Suppressor macrophage treated with lipopolysaccharide for 4 hours (primary cell): Measurements from ENCODE around the gene HOXC4.
"Not testable (repeated sequence)": the region's sequence is repeated elsewhere in the genome, so short reads cannot be mapped to it uniquely, and the experiment has no call there.

Source experiments
- DNase-seq: peaks from one replicate; pipeline ENCODE4 v3.0.0-alpha.2; 2020

Gene HOXC4

DNA sequence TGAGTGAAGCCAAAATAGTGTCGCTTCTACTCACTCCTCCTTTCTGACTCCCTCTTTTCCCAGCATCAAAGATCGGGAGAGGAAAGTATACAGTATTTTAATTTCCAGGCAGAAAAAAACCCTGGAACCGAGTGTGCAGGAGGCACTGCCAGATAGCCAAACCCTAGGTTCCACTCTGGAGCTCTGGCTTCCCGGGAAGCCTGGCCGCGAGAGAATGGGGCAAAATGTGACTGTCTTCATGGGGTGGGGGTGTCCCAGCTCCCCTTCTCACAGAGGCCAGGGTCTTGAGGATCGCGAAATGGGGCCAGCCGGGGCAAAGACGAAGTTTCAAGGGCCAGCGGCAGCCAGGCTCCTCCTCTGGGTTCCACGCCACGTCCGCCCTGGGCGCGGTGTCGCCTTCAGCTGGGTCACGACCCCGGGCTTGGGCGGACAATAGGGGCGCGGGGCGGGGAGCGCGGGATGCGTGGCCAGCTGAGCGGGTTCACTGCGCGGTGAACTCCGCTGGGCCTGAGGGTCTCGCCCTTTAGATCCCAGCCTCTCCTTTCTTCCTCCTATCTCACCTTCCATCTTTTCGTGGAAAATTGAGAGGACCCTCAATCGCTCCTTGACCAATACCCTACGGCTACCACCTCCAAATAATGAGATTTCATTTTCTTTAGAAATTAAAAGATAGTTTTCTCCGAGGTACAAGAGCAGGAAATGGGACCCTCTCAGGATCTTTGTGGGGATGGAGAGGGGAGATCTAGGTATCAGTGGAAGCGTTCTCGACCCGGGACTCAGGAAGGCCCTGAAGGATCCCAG is 6.7 kb downstream of the HOXC4 start:
- no peak for DNase-seq

DNA sequence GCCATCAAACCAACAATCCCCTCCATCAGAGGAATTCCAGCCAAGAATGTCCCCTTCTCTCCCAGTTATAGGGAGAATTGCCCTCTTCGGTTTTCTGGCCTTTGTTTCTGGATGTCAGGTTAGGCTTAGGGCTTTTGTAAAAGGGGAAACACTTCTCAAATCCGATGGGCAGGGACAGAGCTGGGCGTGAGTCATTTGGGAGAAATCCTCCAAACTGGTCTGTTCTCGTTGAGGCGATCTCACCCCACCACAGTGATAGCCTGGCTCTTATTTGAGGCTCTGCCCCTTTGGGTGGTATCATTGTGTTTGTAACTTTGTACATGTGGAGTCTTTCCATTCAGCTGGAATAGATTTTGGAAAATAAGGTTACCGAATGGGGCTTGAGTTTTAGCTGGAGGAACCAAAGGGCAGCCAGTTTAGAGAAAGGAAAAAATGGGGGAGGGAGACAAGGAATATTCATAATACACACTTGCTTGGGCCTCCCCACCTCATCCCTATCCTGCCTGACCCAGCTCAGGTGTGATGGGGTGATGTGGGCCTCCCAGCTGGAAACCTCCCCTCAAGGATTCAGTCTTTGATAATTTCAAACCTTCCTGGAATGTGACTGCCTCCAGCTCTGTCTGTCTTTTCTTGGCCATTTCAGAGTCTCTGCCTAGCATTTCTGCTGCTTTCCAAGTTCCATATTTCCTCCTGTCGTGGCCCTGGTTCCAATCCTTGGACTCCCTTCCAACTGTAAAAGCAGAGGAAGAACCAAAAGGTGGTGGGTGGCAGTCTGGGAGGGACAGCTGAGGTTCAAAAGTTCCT is 7.5 kb downstream of the HOXC4 start:
- DNase-seq, result no peak

DNA sequence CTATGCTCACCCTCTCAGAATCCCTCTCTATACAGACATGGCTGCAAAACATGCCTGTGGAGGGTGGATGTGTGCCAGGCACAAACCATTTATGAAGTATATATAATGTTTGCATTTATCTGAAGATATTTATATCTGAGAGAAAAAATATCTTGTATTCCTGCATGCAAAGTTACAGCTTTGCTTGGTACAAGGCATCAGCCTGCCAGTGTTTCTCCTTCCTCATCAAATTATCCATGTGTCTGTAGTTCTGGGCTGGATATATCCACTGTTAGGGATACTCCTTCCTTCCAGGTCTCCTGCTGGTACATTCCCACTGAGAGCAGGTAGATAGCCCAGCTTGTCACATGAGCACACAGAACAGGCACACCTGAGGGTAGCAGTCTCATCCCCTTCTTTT is 12.0 kb downstream of the HOXC4 start:
- no peak for DNase-seq

DNA sequence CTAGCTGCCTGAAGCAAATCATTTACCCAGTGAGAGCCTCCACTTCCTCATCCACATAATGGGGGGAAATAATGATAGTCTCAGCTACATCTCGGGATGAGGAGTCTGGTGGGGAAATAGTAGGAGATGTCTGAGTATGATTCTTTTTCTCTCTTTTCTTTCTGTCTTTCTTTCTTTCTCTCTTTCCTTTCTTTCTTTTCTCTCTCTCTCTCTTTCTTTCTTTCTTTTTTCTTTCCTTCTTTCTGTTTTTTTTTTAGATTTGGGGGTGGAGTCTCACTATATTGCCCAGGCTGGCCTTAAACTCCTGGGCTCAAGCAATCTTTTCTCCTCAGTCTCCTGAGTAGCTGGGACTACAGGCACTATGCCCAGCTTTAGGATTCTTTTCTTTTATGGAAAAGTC is 12.8 kb downstream of the HOXC4 start:
- DNase-seq, result no peak

DNA sequence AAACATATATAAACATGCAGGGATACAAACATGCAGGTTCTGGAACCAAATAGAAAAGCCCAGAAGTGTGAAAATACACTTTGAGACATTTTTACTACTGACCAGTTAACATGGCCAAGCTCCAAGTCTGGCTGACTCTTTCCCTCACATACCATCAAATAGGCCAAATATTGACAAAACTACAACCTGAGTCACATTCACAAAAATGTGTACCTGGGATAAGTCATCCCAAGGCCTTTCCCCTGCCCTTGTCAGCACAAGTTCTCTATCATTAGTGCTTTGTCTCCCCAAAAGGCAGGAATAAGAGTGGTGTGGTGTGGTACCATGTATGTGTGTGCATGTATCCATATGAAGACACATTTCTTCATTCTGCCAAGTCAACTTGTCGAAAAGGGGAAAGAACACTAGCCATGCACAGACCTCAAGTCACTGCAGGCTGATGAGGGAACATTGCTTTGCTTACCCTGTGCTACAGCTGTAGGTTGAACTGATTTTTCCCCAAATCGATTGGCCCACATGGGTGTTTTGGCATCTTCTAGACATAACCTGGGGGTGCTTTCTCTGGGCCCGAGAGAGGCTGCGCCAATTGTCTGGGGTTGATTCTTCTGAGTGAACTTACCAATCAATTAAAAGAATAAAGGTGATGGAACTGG is 14.9 kb downstream of the HOXC4 start:
- DNase-seq, result no peak

DNA sequence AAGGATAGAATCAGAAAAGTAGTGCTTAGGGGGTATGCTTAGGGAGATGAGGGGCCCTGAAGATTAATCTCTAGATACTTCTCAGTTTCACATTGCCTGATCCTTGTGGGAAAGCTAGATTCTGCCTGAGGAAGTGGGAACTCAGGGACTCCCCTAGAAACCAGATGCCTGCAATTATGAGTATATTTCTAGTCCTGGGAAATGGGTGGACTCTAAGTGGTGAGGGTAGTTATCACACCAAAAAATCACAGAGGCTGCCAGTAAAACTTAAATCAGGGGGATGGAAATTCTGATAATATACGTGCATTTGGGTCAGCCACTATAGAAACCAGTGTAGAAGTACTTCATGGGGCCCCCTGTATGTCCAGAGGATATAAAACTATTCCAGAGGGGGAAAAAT is 18.3 kb downstream of the HOXC4 start:
- DNase-seq, result peak; percentile 16

DNA sequence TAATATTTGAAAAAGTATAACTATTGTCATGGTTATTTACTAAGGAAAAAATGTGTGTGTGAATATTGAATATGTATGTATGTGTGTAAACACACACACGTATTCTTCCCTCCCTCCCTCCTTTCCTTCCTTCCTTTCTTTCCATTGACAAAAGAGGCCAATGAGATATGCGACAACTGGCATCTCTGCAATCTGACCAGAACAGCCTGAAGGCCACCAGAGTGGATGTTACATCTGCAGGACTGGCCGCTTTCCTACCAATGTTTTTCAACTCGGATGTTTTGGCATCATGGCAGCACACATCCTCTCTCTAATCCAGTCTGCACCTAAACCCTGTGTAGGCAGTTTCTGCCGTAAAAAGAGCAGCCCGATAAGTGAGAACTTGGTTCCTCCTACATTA is 20.7 kb downstream of the HOXC4 start:
- DNase-seq, result no peak

DNA sequence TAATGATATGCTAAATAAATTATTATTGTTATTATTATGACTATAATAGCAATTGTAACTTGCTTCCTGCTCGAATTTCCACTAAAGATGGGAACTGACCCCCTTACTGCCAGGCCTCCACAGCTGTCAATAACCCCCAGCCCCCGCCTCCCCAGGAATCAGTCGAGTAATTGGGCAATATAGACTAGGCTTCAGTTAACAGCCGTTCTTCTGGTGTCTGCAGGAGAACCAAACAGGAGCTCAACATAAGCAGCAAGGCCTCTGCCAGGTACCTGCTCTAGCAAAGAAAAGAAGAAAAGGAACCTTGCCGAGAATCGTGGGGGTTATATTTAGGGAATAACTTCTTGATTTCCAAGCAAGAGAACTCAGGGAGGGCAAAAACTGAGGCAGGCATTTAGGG is 21.8 kb downstream of the HOXC4 start:
- no peak for DNase-seq

DNA sequence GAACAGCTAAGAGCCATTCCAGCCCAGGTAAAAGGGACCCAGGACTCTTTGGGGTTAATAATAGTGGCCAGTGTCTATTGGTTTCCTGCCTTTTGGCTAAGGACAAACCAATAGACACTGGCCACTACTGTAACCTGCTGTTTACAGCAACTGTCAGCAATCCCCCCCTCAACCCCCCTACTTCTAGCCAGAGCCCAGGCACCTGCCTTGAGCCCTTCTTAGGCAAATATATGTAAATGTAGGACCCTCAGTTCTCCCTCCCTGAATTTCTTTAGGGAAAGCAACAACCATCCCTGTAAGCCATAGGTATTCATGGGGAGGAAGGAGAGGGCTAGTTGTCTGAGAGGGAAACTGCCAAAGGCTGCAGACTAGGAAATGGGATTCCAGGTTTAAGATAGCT is 22.3 kb downstream of the HOXC4 start:
- DNase-seq, result no peak

DNA sequence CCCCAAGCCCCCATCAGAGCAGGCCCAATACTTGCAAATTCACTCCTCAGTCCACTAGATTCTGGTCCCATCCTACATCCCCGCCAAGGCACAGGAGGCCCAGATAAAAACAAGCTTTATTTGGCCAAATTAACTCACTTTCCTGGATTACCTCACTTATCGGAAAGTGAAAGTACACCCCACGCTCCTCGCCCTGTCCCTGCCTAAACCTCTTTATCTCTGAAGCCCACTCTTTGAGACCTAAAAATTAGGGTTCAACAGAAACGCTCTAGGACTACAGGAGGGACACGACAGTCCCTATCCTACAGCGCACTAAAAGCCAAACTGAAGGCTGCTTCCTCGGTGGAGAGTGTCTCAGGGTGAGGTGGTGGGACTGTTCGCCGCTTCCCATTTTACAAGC is 24.2 kb downstream of the HOXC4 start:
- DNase-seq, result not testable (repeated sequence)

DNA sequence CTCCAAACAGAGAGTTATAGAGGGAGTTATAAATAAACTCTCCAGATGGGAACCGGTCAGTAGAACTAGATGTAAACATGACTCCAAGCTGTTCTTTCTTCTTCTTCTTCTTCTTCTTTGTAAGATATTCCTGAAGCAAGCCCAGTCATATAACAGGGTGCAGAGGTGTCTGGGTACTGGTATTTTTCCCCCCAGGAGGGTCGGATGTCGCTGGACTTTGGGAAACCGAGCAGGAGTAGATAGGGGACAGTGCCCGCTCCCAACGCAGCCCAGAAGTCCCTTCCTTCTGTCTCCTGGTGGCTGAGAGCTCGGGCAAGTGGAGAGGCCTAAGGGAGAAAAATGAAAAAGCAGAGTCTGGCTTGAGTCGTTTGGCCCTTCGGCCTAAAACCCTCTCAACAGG is 25.5 kb downstream of the HOXC4 start:
- not testable (repeated sequence) for DNase-seq

DNA sequence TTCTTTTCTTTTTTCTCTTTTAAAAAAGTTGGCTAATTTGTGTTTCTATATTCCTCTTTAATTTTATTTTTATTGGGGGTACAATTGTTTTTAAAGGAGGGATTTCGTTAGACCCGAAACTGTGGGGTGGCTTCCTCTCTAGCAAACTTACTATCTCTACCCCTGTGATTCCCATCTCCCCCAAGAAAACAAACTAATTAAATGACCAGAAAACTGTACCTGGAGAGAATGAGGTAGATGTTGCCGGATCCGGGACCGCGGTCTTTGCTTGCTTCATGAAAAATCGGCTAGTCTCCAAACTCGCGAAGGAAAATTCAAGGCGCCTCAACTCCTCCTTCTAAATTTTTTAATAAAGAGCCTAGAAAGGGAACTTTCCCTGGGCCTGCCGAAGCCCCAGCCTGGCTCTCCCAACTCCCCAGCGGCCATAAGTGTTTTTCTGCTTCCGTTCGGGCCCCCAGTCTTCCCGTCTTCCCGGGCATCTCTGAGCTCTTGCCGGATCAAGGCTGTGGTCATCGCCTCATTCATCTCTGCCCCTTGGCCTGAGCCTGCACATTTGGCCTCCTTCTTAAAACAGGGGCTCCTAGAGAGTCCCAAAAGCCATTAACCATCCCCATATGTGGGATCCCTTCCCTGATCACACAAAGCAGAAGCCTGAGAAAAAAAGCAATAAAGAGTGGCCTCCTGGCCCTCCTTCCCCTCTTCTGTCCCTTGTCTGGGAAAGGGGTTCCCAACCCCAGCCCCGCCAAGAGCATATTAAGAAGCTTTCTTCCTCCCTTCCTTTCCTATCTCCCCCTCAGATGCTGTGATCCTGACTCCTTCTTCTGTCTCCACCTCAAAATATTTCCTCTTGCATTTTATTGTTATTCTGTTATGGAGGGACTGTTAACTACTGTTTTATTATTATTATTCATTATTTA is 26.6 kb downstream of the HOXC4 start:
- DNase-seq, result not testable (repeated sequence)

DNA sequence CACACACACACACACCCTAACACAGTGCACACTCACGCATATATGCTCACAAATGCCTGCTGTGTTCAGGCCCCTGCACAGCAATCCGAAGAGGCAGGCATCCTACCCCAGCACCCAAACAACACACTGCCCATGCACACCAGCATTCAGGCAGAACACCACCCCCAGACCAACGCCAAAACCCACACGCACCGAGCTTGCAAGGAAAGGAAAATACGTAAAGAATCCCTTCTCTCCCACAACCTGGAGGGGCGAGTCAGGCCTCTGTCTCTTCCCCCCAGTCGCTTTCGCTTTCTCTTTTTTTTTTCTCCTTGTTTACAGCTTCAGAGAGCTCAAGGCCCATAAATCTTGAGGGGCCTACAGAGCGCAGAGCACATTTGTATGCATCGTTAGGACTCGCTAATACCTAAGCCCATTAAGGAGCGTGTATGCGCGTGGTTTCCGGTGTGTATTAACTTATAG is 27.4 kb downstream of the HOXC4 start:
- DNase-seq, result peak; percentile 11

DNA sequence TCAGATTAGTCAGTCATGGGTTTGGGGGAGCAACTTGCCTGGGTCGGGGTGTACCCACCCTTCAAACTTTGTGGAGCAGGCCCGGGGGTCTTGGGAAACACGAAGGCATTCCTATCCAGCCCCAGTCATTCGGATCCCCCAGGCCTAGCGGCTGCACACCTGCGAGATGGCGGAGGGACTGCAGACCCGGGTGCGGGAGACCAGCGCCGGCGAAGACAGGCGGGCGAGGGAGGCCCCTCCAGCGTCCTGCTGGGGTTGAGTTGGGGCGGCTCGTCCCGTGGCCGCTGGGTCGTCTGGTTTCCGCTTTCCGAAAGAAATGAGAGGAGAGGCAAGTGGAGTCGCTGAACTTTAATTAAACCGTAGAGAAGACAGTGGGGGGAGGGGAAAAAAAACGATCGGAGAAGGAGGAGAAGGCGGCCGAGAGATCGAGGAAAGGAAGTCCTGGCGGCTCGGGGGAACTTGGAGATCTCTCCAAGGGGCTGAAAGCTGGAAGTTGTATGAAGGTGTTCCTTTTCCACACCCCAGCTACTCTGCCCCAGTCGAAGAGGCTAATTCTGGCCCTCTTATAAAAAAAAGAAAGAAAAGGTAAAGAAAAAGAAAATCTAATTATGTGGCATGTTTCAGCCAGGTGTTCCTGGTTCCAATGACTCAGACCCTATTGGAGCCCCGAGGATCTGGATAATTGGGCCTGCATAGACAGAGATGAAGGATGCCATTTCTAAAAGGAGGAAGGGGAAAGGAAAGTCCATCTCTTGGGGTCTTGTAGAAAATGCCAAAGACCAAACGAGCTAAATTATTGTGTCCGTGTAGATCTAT is 28.2 kb downstream of the HOXC4 start:
- DNase-seq, result not testable (repeated sequence)

DNA sequence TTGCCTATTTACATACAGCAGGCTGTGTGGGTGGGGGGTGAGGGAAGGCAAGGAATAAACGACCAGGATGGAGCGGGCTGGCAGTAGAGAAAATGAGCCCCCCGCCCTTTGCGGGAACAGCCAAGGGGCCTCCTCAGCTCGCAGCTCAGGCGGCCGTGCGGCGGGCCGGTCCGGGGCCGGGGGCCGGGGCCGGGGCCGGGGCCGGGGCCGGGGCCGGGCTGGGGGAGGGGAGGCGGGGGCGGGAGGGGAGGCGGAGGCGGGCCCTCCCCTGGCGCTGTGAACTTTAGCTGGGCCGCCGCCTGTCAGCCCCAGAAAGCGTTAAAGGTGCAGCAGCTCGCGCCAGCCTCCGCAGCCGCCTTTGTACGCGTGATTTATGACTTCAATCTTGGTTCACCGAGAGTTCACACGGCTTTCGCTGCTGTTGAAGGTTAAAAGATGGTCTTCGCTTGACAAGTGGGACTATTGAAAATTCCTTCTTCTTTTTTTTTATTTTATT is 28.8 kb downstream of the HOXC4 start:
- DNase-seq, result no peak

DNA sequence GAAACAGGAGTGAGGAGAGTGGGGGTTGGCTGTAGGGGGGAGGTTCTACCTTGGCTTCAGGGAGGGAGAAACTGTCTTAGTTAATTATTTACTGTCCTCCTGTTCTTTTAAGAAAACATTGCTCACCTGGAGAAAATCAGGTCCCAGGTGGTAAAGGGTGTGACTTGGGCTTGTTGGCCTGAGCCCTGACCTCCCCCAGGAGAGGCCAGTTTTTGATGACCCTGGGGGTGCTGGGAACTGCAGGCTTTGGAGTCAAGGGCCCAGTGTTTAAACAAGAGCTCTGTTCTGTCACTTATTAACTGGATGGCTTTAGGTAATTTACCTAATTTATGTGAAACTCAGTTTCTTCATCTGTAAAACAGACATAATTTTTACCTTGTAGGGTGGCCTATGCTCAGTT is 34.4 kb downstream of the HOXC4 start:
- DNase-seq, result not testable (repeated sequence)

DNA sequence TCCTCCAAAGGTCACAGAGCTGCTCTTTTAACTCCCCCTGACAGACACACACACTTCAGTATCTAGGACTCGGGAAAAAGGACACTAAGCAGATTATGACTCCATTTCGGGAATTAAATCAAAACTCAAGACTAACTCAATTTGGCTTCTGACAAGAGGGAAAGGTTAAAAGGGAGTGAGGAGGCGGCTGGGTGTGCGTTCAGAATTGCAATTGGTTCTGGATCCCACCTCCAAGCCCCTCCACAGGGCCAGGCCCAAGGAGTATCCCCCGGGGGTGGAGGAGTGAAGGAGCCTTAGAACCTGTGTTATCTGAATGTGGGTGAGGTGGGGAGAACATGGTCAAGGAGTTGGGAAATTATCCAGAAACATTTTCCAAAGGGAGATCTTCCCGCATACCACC is 35.8 kb downstream of the HOXC4 start:
- not testable (repeated sequence) for DNase-seq

DNA sequence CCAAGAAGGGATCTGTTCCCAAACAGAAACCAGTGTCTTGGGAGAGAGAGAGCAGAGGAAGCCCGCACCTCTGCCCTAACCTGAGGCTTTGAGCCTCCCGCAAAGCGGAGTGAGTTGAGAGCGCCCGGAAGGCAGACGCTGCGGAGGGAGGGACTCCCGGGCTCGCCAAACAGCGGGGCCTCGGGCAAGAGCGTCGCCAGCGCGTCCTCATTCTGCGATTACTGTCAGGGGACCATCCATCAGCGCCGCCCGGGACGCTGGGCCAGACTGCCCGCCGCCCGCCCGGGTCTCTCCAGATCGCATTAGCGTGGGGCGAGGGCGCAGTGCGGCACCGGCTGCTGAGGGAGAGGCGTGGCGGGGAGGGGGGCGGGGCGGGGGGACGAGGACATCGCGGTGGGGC is 36.7 kb downstream of the HOXC4 start:
- not testable (repeated sequence) for DNase-seq

DNA sequence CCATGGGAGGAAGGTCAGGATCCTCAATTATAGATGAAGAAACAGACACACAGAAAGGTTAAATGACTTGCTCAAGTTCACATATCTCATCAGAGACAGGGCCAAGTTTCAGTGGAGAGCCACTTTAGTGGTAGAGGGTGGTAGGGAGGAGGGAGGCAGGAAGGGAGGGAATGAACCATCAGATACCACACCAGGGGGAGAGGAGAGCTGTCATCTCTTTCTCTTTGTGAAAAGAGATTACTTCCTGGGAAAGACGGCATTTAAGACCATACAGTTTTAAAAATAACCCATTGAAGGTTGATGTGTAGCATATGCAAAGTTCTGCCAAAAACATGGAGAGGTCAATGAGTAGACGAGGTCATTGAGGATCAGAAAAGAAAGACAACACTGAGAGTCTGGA is 39.3 kb downstream of the HOXC4 start:
- DNase-seq, result not testable (repeated sequence)

DNA sequence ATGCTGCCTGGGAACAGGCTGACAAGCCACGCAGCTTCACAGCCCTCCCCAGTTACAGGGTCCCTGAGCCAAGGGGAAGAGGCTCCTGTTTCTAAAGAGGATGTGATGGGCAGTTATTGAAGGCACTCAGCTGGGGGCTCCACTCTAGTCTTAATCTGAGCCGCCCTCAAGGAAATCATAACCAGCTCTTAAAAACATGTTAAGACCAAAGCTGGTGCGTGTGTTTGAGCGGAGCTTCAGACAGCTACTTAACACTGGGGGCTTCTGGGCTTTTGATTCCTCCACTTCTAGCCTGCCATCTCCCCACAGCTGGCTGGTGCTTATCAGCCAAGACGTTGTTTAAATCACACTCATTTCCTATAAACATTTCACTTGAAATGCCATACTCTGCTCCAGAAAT is 42.3 kb downstream of the HOXC4 start:
- not testable (repeated sequence) for DNase-seq

DNA sequence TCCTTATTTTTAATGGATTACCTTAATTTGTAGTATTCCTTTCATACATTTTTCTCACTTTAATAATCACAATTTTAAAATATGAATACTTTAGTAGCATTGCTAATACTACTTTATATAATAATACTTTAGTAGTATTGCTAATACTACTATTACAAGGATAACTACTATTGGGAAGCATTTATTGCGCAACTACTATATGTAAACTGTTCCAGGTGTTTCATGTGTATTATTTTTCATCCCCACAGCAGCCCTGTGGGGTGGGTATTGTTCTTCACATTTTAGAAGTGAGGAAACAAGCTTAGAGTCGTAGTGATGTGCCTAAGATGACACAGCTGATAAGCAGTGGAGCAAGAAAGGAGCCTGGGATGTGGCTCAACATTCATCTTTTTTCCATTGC is 45.0 kb downstream of the HOXC4 start:
- DNase-seq, result not testable (repeated sequence)
